SK-N-SH treated with all-trans-retinoic acid at 6 μM for 48 hours (cell line): Measurements from ENCODE around the gene IL15.
"Not testable (repeated sequence)": the region's sequence is repeated elsewhere in the genome, so short reads cannot be mapped to it uniquely, and the experiment has no call there.

ENCODE experiments used
- ATAC-seq: fragments of 200-7000 bp; cut with Tn5 transposase; 3 replicates; pipeline ENCODE4 v1.9.1; 2020; ENCODE audit warnings: mild to moderate bottlenecking, moderate library complexity
- ARNTL ChIP-seq: fragments of 450-650 bp; formaldehyde crosslinking; IDR thresholded peaks from 2 replicates; pipeline ENCODE4 v1.5.0; 2020; ENCODE audit warnings: low read depth, mild to moderate bottlenecking, moderate library complexity, borderline replicate concordance
- BACH2 ChIP-seq: fragments of 250-450 bp; sonication (Bioruptor Pico); IDR thresholded peaks from 2 replicates; pipeline ENCODE4 v1.9.0; 2021; ENCODE audit warnings: mild to moderate bottlenecking, borderline replicate concordance
- CSDC2 ChIP-seq: fragments of 250-450 bp; sonication (Bioruptor Pico); IDR thresholded peaks from 2 replicates; pipeline ENCODE4 v1.5.0; 2020; ENCODE audit warnings: mild to moderate bottlenecking, moderate library complexity
- CSRNP3 ChIP-seq: fragments of 250-450 bp; sonication (Bioruptor Pico); IDR thresholded peaks from 2 replicates; pipeline ENCODE4 v1.5.1; 2021; ENCODE audit warnings: mild to moderate bottlenecking, moderate library complexity
- ESRRG ChIP-seq: fragments of 250-450 bp; sonication (Bioruptor Pico); IDR thresholded peaks from 2 replicates; pipeline ENCODE4 v1.6.1; 2021; ENCODE audit warnings: mild to moderate bottlenecking
- GLIS3 ChIP-seq: fragments of 250-450 bp; sonication (Bioruptor Pico); IDR thresholded peaks from 2 replicates; pipeline ENCODE4 v1.5.0; 2020; ENCODE audit warnings: mild to moderate bottlenecking, moderate library complexity
- ISL1 ChIP-seq: fragments of 250-450 bp; sonication (Bioruptor Pico); IDR thresholded peaks from 2 replicates; pipeline ENCODE4 v2.1.2; 2022; ENCODE audit warnings: mild to moderate bottlenecking, moderate library complexity
- PATZ1 ChIP-seq: fragments of 250-450 bp; sonication (Bioruptor Pico); IDR thresholded peaks from 2 replicates; pipeline ENCODE4 v1.8.0; 2020; ENCODE audit warnings: mild to moderate bottlenecking, moderate library complexity, borderline replicate concordance
- POU6F1 ChIP-seq: fragments of 250-450 bp; sonication (Bioruptor Pico); IDR thresholded peaks from 2 replicates; pipeline ENCODE4 v1.8.0; 2021; ENCODE audit warnings: low read depth, mild to moderate bottlenecking, moderate library complexity, borderline replicate concordance
- PPARA ChIP-seq: fragments of 250-450 bp; sonication (Bioruptor Pico); IDR thresholded peaks from 2 replicates; pipeline ENCODE4 v1.5.0; 2020; ENCODE audit warnings: mild to moderate bottlenecking, borderline replicate concordance
- RARB ChIP-seq: fragments of 250-450 bp; sonication (Bioruptor Pico); IDR thresholded peaks from 2 replicates; pipeline ENCODE4 v1.8.0; 2021; ENCODE audit warnings: mild to moderate bottlenecking, moderate library complexity
- SNAI2 ChIP-seq: fragments of 250-450 bp; sonication (Bioruptor Pico); IDR thresholded peaks from 2 replicates; pipeline ENCODE4 v1.5.0; 2020; ENCODE audit warnings: mild to moderate bottlenecking, moderate library complexity
- TCF4 ChIP-seq: fragments of 250-450 bp; sonication (Bioruptor Pico); IDR thresholded peaks from 2 replicates; pipeline ENCODE4 v1.8.0; 2021; ENCODE audit warnings: mild to moderate bottlenecking, moderate library complexity, borderline replicate concordance
- TOX ChIP-seq: fragments of 250-450 bp; sonication (Bioruptor Pico); IDR thresholded peaks from 2 replicates; pipeline ENCODE4 v1.8.0; 2021; ENCODE audit warnings: mild to moderate bottlenecking, moderate library complexity, borderline replicate concordance
- TSHZ2 ChIP-seq: fragments of 250-450 bp; sonication (Bioruptor Pico); IDR thresholded peaks from 2 replicates; pipeline ENCODE4 v1.5.0; 2020; ENCODE audit warnings: mild to moderate bottlenecking, moderate library complexity
- ZC3H10 ChIP-seq: fragments of 250-450 bp; sonication (Bioruptor Pico); IDR thresholded peaks from 2 replicates; pipeline ENCODE4 v1.5.1; 2021; ENCODE audit warnings: mild to moderate bottlenecking, moderate library complexity
- ZFP3 ChIP-seq: fragments of 250-450 bp; sonication (Bioruptor Pico); IDR thresholded peaks from 2 replicates; pipeline ENCODE4 v1.5.0; 2020; ENCODE audit warnings: mild to moderate bottlenecking, moderate library complexity
- ZFP30 ChIP-seq: fragments of 450-650 bp; formaldehyde crosslinking; IDR thresholded peaks from 2 replicates; pipeline ENCODE4 v1.5.0; 2022; ENCODE audit warnings: mild to moderate bottlenecking, moderate library complexity
- ZNF565 ChIP-seq: fragments of 450-650 bp; formaldehyde crosslinking; conservative IDR thresholded peaks from 2 replicates; pipeline ENCODE4 v1.5.0; 2020; ENCODE audit warnings: low read depth, mild to moderate bottlenecking, moderate library complexity
- ZNF70 ChIP-seq: fragments of 450-650 bp; formaldehyde crosslinking; IDR thresholded peaks from 2 replicates; pipeline ENCODE4 v1.5.0; 2020; ENCODE audit warnings: mild to moderate bottlenecking, moderate library complexity
- ZNF8 ChIP-seq: fragments of 450-650 bp; formaldehyde crosslinking; IDR thresholded peaks from 2 replicates; pipeline ENCODE4 v1.5.0; 2020; ENCODE audit warnings: mild to moderate bottlenecking, moderate library complexity

The IL15 gene

GRCh38 chr4:141609243-141609642, 27.1 kb upstream of the IL15 start:
- ATAC-seq = no peak
- TF ChIP-seq TCF4 (CRISPR knock-in tag) = no peak
- no peak for TF ChIP-seq CSRNP3 (CRISPR knock-in tag)
- no peak for TF ChIP-seq CSDC2 (CRISPR knock-in tag)
- TF ChIP-seq, all 23 proteins: peak for 0

- ATAC-seq = no peak
- TF ChIP-seq ISL1 (CRISPR knock-in tag) (no peak), TSHZ2 (CRISPR knock-in tag) (no peak), PATZ1 (CRISPR knock-in tag) (no peak), POU6F1 (CRISPR knock-in tag) (no peak), CSDC2 (CRISPR knock-in tag) (no peak), ZC3H10 (CRISPR knock-in tag) (no peak), ZNF8 (CRISPR knock-in tag) (no peak), CSRNP3 (CRISPR knock-in tag) (no peak), SNAI2 (CRISPR knock-in tag) (no peak), ARNTL (CRISPR knock-in tag) (no peak), TOX (no peak), ZFP30 (CRISPR knock-in tag) (no peak), TCF4 (CRISPR knock-in tag) (no peak), ZNF70 (CRISPR knock-in tag) (no peak), RARB (CRISPR knock-in tag) (no peak), BACH2 (CRISPR knock-in tag) (no peak), ESRRG (CRISPR knock-in tag) (no peak), PPARA (CRISPR knock-in tag) (no peak), ZFP3 (CRISPR knock-in tag) (no peak), GLIS3 (CRISPR knock-in tag) (no peak)
Measured at GRCh38 chr4:141610365-141610764, 26.0 kb upstream of the IL15 start.

GRCh38 chr4:141614878-141615586, 21.4 kb upstream of the IL15 start:
- TF ChIP-seq TOX (no peak), GLIS3 (CRISPR knock-in tag) (no peak), PPARA (CRISPR knock-in tag) (no peak), ESRRG (CRISPR knock-in tag) (no peak), ISL1 (CRISPR knock-in tag) (no peak), POU6F1 (CRISPR knock-in tag) (no peak), PATZ1 (CRISPR knock-in tag) (no peak), CSDC2 (CRISPR knock-in tag) (no peak), ARNTL (CRISPR knock-in tag) (no peak), BACH2 (CRISPR knock-in tag) (no peak), ZNF565 (CRISPR knock-in tag) (no peak), ZFP30 (CRISPR knock-in tag) (no peak)
- no peak for ATAC-seq

GRCh38 chr4:141615587-141615918, 20.8 kb upstream of the IL15 start:
- not testable (repeated sequence) for ATAC-seq
